CD4-positive, alpha-beta T cell treated with Interleukin-21 for 1 hour (primary cell): ENCODE results near the gene XAGE2.
"Not testable (repeated sequence)": the region's sequence is repeated elsewhere in the genome, so short reads cannot be mapped to it uniquely, and the experiment has no call there.

Experiments
- DNase-seq: peaks from one replicate; pipeline ENCODE4 v3.0.0-alpha.2; 2020

The XAGE2 gene

DNA sequence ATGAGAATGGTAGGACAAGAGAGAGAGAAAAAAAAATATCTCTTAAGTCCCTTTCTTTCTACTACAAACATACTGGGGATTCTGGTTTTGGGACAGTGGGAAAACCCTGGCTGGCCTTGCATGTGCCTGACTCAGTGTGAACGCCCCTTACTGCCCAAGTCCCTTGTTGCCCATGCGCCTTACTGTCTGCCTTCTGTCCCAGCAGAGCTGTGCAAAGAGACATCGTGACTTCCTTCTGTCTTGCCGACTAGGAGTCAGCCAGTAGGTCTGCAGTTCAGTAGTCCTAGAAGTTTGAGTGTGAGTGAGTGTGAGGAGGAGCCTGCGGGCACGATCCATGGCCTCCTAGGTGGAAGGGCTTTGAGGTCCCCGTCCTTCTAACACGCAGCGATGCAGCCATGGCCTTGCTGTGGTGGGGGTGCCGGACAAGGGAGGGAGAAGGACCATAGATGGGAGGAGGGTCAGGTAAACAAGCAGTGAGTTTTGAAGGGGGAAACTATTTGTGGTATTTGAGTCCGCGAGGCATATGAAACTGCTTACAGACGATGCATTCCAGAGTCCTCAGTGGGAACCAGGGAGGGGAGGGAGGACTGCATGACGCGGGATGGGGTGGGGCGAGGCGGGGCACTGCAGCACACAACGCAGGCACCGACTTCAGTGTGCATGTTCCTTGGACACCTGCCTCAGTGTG lies at the start of gene XAGE2:
Gene XAGE2, plus strand, starts transcription at position 654 of the 688 bp plus-strand sequence. CDS start 994 bp downstream, outside the sequence.
- no peak for DNase-seq

DNA sequence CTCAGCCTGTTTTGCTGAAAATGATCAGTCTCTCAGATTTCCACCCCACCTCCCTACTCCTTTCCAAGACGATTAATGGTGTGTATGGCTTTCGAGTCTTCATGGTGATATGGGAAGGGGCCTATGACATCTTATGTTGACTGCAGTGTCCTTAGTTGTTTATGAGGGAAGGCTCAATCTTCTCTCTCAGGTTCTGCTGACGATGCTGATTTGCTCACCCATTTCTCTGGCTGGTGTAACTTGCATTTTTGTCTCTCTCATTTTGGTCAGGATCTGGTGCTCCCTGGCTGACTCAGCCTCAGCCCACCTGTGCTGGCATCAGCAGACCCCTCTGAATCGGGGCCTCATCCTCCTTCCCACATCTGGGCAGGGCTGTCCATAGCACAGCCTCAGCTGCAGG lies 31.4 kb upstream of the XAGE2 start:
- no peak for DNase-seq

GRCh38 chrX:52341493-52341892 lies 27.3 kb upstream of the XAGE2 start:
- no peak for DNase-seq

DNA sequence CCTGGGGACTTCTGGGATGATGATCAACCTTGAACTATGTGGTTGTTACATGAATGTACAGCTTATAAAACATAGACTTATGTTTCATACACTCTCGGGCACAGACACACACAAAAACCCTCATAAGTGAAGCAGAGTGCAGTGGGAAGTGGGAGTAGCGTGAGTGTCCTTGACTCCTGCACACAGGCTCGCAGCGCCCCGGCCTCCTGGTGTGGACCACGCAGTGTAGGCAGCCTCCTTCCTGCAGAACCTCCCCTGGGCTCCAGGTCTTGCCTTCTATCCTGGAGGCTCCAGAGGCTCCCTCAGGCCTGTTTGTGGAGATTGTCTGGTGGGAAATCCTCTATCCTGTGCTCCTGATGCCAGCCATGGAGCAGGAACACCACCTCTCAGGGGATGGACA lies 25.7 kb upstream of the XAGE2 start:
- not testable (repeated sequence) for DNase-seq

GRCh38 chrX:52345402-52345801 lies 23.4 kb upstream of the XAGE2 start:
- peak; percentile 25 for DNase-seq

DNA sequence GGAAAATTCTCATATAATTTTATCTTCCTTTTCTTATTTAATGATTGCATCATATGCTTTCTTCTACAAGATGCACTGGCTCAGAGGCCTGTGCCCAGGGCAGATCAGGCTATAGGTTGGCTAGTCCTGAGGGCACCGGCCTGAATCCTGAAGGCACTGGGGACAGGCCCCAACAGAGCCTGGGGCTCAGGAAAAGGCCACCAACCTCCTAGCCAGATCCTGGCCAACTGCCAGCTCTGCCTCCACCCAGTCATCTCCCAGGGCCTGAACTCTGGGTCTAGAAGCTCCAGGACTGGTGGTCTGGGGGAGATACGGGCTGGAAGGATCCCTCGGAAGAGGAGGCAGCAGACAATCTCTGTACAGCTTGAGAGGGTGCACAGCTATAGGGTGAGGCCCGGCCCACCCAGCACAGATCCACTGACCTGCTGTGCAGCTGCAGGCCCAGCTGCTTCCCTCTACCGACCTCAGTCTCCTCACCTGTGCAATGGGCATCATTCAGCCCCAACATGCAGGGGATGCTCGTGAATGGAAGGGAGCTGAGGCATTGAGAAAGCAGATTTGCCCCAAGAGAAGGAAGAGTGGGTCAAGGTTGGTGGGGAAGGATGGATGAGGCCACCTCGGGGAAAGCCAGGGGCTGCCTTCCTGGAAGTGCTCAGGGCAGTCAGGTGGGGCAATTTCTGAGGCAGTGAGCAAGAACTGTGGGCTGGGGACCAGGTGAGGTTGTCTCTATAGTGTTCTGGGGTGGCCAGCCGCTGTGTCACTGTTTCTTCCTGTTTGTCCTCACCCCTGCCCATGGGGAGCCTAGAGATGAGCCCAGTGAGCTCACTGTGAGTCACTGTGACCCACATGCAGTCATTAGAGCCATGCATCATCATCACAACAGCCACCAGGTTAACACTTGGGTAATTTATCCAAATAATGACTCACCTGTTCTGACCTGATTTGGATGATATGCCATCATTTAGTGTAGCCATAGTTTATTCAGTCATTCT lies 22.4 kb upstream of the XAGE2 start:
- no peak for DNase-seq

GRCh38 chrX:52349681-52350080 lies 19.1 kb upstream of the XAGE2 start:
- DNase-seq = no peak

- DNase-seq = no peak
These were observed 16.3 kb upstream of the XAGE2 start for GRCh38 chrX:52352551-52352950.

- DNase-seq = no peak
These were observed 15.0 kb upstream of the XAGE2 start for GRCh38 chrX:52353838-52354237.

- DNase-seq = no peak
These were observed 13.7 kb upstream of the XAGE2 start for GRCh38 chrX:52355108-52355507.

DNA sequence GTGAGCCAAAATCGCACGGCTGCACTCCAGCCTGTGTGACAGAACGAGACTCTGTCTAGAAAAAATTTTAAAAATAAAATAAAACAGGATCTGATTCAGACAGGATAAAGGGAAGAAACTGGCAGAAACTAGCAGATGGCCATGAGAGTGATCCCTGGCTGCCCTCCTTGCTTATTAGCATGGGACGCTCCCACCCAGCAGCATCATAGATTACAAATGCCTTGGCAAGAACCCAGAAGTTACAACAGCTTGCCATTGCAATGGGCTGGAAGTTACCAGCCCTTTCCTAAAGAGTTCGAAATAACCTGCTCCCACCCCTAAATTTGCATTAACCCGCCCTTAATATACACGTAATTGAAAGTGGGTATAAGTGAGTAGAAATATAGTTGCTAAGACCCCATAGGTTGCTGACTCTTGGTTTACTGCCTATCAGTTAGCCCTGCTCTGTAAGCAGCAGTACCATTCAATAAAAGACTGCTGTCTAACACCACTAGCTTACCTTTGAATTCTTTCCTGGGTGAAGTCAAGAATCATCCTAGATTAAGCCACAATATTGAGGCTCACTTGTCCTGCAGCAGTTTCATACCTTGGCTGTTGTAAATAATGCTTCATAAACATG lies 9.1 kb upstream of the XAGE2 start:
- no peak for DNase-seq

GRCh38 chrX:52361941-52362340 lies 6.9 kb upstream of the XAGE2 start:
- DNase-seq = no peak

GRCh38 chrX:52363247-52363883 lies 5.5 kb upstream of the XAGE2 start:
- no peak for DNase-seq

- no peak for DNase-seq
These were observed 10.0 kb downstream of the XAGE2 start for GRCh38 chrX:52378870-52379269.

- DNase-seq = no peak
These were observed 12.2 kb downstream of the XAGE2 start for GRCh38 chrX:52380993-52381392.

- DNase-seq = no peak
These were observed 41.9 kb downstream of the XAGE2 start for GRCh38 chrX:52410439-52411394.

- no peak for DNase-seq
These were observed 46.5 kb downstream of the XAGE2 start for GRCh38 chrX:52415304-52415703.

DNA sequence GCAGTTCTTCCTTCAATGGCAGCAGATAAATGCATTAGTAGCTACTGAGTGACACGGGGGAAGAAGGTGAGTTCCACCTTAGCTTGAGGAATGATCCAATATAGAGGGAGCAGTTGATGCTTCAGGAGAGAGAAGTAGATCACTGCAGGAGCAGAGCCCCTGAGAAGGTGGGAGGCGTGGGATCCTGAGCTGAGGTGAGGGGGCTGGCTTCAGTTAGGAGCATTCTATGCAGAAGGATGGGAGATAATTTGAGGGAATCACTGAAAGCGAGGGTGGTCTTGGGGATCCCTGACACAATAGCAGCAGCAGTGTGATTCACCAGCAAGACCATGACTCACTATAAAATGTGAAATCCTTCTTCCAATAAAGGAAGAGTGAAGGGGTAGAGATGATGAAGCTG lies 48.0 kb downstream of the XAGE2 start:
- DNase-seq = no peak

DNA sequence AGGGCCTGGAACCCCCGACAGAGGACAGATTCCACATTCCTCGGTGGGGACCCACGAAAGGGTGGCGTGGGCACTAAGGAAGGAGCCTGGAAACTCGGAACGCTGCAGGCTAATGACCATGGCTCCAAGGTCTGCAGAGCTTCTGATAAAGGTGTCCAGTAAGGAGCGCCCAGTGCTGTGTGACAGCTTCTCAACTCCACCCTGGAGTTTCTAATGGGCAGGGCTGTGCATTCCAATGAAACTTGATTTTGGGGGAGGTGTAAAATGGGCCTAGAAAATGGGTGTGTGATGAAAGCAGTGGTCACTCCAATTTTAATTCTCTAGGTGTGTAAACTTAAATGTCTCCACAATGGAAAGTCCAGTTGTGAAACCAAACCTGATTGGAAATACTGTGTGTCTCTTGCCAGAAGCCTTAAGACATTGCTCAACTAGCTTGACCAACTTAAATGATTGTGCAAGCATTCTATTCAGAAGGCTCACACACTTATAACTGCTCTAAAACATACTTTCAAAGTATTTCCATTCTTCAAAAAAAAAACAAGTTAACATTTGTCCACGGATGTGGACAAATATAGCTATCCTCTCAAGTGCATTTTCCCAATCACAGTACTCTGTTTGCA lies 52.1 kb downstream of the XAGE2 start:
- DNase-seq = no peak

- DNase-seq = no peak
These were observed 54.1 kb downstream of the XAGE2 start for GRCh38 chrX:52422884-52423283.

DNA sequence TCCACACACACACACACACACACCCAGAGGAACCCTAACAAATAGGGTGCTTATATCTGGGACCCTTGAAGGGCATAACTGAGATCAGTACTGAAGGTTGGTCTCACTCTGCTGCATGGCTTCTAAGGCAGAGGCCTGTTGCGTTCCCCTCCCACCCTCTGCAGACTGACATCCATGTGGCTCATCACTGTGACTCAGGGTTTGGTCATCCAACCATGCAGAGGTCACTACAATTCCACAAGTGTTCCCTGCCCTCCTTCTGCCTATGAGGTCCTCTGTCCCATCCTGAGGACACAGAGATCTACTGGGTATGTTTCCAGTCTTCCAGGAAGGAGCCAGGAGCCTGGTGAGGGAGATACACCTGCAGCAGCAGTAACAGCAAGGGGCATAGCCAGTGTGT lies 55.8 kb downstream of the XAGE2 start:
- no peak for DNase-seq
